ENCODE measurements around the gene SOAT1.

GRCh38 chr1:179384027-179384426 is 90.4 kb downstream of the SOAT1 start:
- TF ChIP-seq CTCF (IDR thresholded peaks at IDR 0.05) (no peak), POLR2A (IDR thresholded peaks at IDR 0.05) (no peak)

Data from esophagus squamous epithelium (tissue), 4 donors.